SU-DHL-6 (cell line): ENCODE data around the gene SBSN.

Experiments used
- H2AFZ ChIP-seq: fragments of 200-600 bp; sonication (generic); 2 replicates; pipeline ENCODE4 v1.6.1; 2014; ENCODE audit warnings: low read depth, mild to moderate bottlenecking, moderate library complexity, mixed read lengths, antibody characterized with exemption, low read length; ENCODE audit not compliant: severe bottlenecking
- H3F3A ChIP-seq: fragments of 200-600 bp; shearing (Covaris generic); 2 replicates; pipeline ENCODE4 v1.6.0; 2016; ENCODE audit warnings: antibody characterized with exemption, mild to moderate bottlenecking; ENCODE audit not compliant: insufficient read depth
- H3K27ac ChIP-seq: fragments of 200-600 bp; sonication (generic); 2 replicates; pipeline ENCODE4 v1.5.1; 2016; ENCODE audit warnings: low read depth, mild to moderate bottlenecking, low read length, moderate library complexity, mixed read lengths
- H3K27me3 ChIP-seq: fragments of 200-600 bp; sonication (generic), shearing (Covaris generic); 2 replicates; pipeline ENCODE4 v1.6.0; 2014; ENCODE audit warnings: mild to moderate bottlenecking, low read length
- H3K36me3 ChIP-seq: fragments of 200-600 bp; sonication (generic); 2 replicates; pipeline ENCODE4 v1.6.1; 2014; ENCODE audit warnings: mild to moderate bottlenecking, low read length, mixed read lengths
- H3K4me2 ChIP-seq: fragments of 300-600, 200-600 bp; shearing (Covaris generic), sonication (generic); 2 replicates; pipeline ENCODE4 v1.6.0; 2014; ENCODE audit warnings: low read length, low read depth, mild to moderate bottlenecking; ENCODE audit not compliant: poor library complexity, severe bottlenecking
- H3K4me3 ChIP-seq: fragments of 200-600 bp; sonication (generic); 2 replicates; pipeline ENCODE4 v1.5.1; 2014; ENCODE audit warnings: antibody characterized with exemption, low read length, mild to moderate bottlenecking, mixed read lengths; ENCODE audit not compliant: insufficient read depth, poor library complexity, severe bottlenecking
- H3K79me2 ChIP-seq: fragments of 200-600 bp; sonication (generic); 2 replicates; pipeline ENCODE4 v1.6.1; 2014; ENCODE audit warnings: mild to moderate bottlenecking, low read length, moderate library complexity; ENCODE audit not compliant: insufficient read depth
- H3K9ac ChIP-seq: fragments of 200-600 bp; sonication (generic); 2 replicates; pipeline ENCODE4 v1.7.0; 2014; ENCODE audit warnings: mild to moderate bottlenecking, low read length
- H3K9me2 ChIP-seq: fragments of 200-600 bp; sonication (generic); replicated peaks from 2 replicates; pipeline ENCODE4 v1.6.1; 2014; ENCODE audit warnings: low read length; ENCODE audit not compliant: insufficient read depth
- H3K9me3 ChIP-seq: fragments of 200-600 bp; sonication (generic); 2 replicates; pipeline ENCODE4 v1.6.1; 2014; ENCODE audit warnings: low read length, mixed read lengths; ENCODE audit not compliant: insufficient read depth
- H4K20me1 ChIP-seq: fragments of 200-600 bp; sonication (generic); 2 replicates; pipeline ENCODE4 v1.6.1; 2014; ENCODE audit warnings: low read depth, mild to moderate bottlenecking, antibody characterized with exemption, low read length, moderate library complexity, mixed read lengths
- EZH2phosphoT487 ChIP-seq: fragments of 200-600 bp; sonication (generic), shearing (Covaris generic); conservative IDR thresholded peaks from 2 replicates; pipeline ENCODE4 v1.6.1; 2018; ENCODE audit warnings: mild to moderate bottlenecking, antibody characterized with exemption, low read length, moderate library complexity, mixed read lengths
- TF ChIP-seq, protein P1 (sequence below): fragments of 200-600 bp; sonication (generic); IDR thresholded peaks from one replicate; pipeline ENCODE4 v1.5.1; 2017; ENCODE audit warnings: antibody characterized with exemption, mild to moderate bottlenecking, low read length, moderate library complexity; ENCODE audit not compliant: insufficient read depth, poor library complexity, severe bottlenecking

The SBSN gene

GRCh38 chr19:35545001-35545854 is 17.1 kb upstream of the SBSN start, which contains the start of gene TMEM147:
TSS of gene TMEM147 (plus strand) at chr19:35545626. CDS start at chr19:35545740, 114 bp downstream.
- Histone ChIP-seq H3K9me3 (no peaks in the 10 kb centered on the region), H2AFZ (peak within 1 kb of the TSS; percentile 100), H4K20me1 (no peaks in the 10 kb centered on the region), H3K4me2 (peak within 1 kb of the TSS; percentile 96), H3K9me2 (no peaks in the 10 kb centered on the region), H3K9ac (peak within 1 kb of the TSS; percentile 99), H3K4me3 (peak within 1 kb of the TSS; percentile 100), H3F3A (no peaks in the 10 kb centered on the region), H3K27ac (peak within 1 kb of the TSS; percentile 47), H3K79me2 (peaks cover 19% of the 10 kb centered on the region; the same call in 1 of the 2 replicates), H3K27me3 (no peaks in the 10 kb centered on the region), H3K36me3 (no peaks in the 10 kb centered on the region)
- TF ChIP-seq EZH2phosphoT487, result no peak
- TF ChIP-seq, protein P1, sequence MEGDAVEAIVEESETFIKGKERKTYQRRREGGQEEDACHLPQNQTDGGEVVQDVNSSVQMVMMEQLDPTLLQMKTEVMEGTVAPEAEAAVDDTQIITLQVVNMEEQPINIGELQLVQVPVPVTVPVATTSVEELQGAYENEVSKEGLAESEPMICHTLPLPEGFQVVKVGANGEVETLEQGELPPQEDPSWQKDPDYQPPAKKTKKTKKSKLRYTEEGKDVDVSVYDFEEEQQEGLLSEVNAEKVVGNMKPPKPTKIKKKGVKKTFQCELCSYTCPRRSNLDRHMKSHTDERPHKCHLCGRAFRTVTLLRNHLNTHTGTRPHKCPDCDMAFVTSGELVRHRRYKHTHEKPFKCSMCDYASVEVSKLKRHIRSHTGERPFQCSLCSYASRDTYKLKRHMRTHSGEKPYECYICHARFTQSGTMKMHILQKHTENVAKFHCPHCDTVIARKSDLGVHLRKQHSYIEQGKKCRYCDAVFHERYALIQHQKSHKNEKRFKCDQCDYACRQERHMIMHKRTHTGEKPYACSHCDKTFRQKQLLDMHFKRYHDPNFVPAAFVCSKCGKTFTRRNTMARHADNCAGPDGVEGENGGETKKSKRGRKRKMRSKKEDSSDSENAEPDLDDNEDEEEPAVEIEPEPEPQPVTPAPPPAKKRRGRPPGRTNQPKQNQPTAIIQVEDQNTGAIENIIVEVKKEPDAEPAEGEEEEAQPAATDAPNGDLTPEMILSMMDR, result no peak

DNA sequence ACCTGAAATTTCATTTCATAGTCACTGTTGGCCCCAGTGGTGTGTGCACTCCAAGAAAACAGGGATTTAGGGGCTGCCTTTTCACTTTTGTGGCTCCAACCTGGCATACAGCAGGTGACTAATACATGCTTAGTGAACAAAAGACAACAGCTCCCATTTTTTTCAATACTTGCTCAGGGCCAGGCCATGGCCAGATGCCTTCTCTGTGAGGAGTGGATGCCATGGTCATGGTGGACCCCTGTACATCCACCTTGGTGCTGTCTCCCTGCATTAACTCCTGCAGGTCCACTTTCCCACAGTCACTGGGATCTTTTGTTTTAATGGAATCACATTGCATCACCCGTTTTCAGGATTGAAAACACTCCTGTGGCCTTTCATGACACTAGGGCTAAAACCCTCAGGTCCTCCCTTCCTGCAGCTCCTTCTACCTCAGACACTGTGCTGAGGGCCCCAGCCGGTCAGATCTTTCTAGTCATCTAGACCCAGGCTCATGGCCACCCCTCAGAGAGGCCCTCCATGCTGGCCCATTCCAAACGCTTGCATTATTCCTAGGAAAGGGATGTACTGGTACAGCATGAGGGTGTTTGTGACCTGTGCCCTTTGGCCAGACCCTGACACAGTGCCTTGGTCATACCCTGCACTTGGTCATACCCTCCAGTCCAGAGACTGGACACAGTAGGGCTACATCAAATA is 16.1 kb upstream of the SBSN start:
- TF ChIP-seq, protein P1, result no peak
- TF ChIP-seq EZH2phosphoT487, result no peak
- H3K27me3 ChIP-seq, result no peaks in the 10 kb centered on the region
- peak overlapping the region; percentile 99 for H3K9ac ChIP-seq
- peak overlapping the region; percentile 100 for H3K4me3 ChIP-seq
- peak overlapping the region; percentile 96 for H3K4me2 ChIP-seq
- no peak overlapping the region for H2AFZ ChIP-seq
- H3F3A ChIP-seq, result no peaks in the 10 kb centered on the region
- H3K27ac ChIP-seq, result no peak overlapping the region
- H4K20me1 ChIP-seq, result no peaks in the 10 kb centered on the region
- H3K9me3 ChIP-seq, result no peaks in the 10 kb centered on the region
- H3K36me3 ChIP-seq, result no peaks in the 10 kb centered on the region
- H3K79me2 ChIP-seq, result peaks cover 19% of the 10 kb centered on the region; the same call in 1 of the 2 replicates
- no peaks in the 10 kb centered on the region for H3K9me2 ChIP-seq

DNA sequence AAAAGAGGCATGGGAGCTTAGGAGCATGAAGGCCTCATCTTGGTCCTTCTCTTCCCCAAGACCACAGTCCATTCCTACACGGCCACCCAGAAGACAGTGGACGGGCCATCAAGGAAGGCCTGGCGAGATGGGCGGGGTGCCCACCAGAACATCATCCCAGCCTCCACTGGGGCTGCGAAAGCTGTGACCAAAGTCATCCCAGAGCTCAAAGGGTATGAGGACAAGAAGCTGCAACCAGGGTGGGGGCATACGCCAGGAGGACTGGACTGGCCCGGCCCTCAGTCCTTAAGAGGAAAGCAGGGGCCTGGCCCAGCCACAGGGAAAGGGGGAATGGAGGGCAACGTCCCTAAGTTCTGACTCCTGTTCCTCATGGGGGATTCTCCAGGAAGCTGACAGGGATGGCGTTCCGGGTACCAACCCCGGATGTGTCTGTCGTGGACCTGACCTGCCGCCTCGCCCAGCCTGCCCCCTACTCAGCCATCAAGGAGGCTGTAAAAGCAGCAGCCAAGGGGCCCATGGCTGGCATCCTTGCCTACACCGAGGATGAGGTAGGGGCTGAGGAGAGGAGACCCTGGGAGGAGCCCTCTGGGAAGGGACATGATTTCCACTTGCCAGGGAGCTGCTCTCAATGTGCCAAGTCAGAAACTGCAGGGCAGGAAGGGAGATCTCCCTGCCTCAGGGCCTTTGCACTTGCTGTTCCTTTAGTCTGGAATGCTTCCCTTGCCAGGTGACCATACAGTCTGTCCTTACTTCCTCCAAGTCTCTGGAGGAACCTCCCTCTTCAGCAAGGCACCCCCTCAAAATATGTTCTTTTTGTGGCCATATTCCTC is 15.4 kb upstream of the SBSN start:
- Histone ChIP-seq H3K4me2 (peak overlapping the region; percentile 96), H4K20me1 (no peaks in the 10 kb centered on the region), H3F3A (no peaks in the 10 kb centered on the region), H3K9me3 (no peaks in the 10 kb centered on the region), H3K4me3 (no peak overlapping the region), H2AFZ (no peak overlapping the region), H3K9me2 (no peaks in the 10 kb centered on the region), H3K27ac (no peak overlapping the region), H3K27me3 (no peaks in the 10 kb centered on the region), H3K9ac (no peak overlapping the region), H3K36me3 (no peaks in the 10 kb centered on the region), H3K79me2 (peaks cover 19% of the 10 kb centered on the region; the same call in 1 of the 2 replicates)
- TF ChIP-seq, protein P1, result no peak
- no peak for TF ChIP-seq EZH2phosphoT487
